ENCODE data around the gene PIGR.

Gene PIGR

DNA sequence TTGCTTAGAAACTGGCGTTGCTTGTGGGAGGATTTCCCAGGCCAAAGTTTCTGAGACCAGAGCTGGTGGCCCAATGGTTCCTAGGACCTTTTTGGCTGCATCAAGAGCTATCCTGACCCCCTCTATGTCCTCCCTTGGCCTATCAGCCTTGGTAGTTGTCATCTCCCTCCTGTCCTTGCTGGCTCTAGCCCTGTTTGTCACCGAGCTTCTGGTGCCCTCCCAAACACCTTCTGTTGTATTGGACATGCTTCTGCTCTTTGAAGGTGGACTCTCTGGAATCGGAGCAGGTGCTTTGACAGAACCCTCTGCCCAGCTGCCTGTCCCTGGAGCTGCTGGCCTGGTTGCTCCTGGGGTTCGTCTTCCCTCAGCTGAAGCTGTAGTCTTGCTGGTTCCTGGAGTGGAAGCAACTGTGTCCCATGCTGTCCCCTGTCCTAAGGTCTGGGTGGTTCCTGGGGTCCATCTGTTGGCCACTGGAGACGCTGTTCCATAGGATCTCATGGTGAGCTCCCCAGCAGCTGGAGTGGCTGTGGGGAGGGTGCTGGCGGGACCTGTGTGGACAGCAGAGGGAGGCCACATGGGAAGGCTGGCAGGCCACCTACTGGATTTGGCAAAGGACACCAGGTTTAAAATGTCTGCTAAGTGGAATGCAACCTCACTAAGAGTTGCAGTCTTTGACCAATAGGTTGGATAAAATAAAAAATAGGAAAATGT, 14.6 kb upstream of the PIGR start:
- DNase-seq (ENCODE audit: low read depth in 2 of 2), result no peak

DNA sequence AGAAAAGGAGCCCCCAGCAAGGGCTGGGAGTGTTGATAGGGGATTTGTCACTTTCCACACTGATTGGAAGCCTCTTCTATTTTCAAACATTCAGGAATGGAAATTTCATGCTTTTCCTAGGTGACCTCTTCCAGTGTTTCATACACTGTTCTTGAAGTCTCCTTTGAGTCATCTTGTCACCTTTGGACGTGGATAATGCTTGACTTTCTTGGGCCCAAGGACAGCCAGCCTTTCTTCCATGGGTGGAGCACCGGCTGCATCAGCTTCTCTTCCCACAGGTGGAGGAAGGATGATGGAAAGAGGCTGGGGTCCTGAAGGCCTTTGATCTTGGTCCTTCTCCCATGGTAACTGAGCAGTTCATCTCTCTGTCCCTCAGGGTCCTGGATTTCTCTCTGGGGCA, 11.9 kb upstream of the PIGR start:
- no peak for DNase-seq (ENCODE audit: low read depth in 2 of 2)

DNA sequence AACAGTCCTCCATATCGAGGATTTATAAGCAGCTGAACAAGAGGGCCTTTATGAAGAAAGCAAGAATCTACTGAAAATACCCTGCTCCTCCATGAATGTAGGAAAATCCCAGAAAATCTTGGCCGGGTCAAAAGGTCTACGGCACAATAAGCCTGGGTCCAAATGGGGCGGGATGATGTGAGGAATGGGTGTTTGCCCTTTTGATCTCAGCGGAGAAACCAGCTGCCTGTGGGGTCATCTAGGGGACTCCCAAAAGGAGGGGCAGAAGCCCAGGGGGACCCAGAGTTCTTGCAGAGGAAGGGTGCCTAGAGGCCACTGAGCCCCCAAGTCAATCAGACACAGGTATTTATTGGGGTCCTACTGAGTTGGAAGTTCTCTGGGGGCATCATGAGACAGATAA, 11.4 kb upstream of the PIGR start:
- DNase-seq (ENCODE audit: low read depth in 2 of 2), result no peak

DNA sequence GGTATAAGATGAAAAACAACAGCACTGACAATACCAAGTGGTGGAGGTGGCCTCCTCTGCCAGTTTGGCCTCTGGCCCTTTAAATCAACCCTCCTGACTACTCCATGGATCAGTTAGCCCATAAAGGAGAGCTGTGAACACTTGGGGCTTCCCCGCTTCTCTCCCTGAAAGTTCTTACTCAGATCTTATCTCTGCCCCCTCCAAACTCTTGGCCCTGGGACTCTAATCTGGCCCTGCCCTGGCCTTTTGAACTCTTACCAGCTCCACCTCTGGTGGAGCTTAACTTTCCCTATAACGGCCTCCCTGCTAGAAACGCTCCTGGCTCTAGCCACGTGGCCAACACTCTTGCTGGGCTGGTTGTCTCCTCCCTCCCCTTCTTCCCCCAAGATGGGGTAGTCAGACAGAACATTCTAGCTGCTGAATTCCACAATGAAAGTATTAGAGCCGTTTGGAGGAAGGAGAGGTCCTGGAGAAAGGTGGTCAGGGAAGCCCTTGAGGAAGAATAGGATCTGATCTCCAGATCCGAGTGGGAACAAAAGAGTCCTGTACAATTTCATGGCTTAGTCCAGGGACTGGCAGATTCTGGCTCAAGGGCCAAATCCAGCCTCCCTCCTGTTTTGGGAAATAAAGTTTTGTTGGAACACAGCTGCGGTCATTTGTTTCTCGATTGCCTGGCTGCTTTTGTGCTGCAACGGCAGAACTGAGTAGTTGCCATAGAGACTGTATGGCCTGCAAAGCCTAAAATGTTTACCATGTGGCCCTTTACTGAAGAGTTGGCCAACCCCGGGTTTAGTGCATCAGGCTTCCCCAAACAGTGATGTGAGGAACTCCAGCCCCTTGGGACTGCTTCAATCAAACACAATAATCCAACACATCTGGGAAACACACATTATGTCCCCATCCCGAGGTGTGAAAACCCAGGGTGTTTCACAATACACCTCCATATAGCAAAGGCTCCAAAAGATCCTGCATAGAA, 9.5 kb upstream of the PIGR start:
- DNase-seq (ENCODE audit: low read depth in 2 of 2), result no peak

DNA sequence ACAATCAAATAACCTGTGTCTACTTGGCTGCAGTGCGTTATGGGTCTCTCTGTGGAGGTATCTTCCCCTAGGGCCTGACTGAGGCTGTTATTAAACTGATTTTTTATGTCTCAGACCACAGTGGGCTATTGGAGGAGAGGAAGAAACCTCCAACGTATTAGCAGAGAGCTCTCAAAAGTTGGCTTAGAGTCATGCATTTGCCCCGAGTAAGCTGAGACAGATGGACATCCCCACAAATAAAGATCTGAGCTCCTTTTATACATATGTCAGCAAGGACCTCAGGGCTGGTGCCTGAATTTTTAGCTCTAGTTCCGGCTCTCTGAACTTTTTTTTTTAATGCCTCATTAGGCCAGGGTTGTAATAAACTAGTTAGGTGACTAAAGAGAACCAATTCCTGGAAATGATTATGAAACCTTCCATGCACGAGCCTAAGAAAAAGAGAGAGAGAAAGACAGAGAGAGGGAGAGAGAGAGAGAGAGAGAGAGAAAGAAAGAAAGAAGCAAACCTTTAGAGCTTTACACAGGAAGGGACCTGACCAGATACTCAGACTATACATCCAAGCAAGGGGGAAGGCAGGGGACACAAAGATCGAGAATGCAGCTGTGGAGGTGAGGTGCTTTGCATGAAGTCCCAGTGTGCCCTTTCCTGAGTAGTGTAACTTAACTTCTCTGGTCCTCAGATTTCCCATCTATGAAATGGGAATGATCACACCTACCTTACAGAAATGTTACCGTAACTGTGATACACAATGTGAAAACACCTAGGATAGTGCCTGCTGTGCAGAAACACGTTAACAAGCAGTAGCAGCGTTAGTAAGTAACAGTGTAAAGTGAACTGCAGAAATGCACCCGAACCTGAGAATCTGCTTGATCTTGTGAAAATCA, 8.4 kb upstream of the PIGR start:
- DNase-seq (ENCODE audit: low read depth in 2 of 2), result no peak

DNA sequence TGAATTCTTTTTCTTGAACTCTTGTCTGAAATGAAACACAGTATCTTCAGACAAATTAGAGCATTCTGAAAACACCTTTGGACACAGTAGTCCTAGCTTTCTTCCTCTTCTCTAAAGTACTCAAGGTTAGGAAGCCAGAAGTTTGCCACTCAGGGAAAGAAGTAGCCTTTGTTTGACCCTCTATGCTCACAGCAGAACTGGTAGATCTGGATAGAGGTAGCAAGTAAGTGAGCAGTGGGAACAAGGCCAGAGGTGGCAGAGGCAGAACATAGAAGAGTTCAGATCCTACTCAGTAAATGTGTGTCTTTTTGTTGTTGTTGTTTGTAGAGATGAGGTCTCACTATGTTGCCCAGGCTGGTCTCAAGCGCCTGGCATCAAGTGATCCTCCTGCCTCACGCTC, 7.4 kb upstream of the PIGR start:
- DNase-seq (ENCODE audit: low read depth in 2 of 2), result no peak

DNA sequence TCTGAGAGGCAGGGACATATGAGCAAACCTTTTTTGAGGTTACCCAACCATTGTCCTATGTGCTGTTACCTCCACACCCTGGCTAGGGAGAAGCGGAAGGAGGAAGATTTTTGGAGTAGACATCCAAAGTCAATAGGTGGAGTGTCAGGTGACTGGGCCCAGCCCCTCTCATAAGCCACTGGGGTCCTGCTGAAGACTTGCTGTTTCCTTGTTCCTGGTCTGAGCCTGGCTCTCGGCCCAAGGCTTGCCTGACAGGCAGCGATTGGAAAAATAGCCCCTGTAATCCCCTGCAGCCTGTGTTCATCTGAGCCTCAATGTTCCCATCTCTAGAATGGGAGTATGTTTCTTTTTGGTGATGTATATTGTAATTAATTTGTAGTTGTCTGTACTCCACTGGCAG, 6.9 kb upstream of the PIGR start:
- no peak for DNase-seq (ENCODE audit: low read depth in 2 of 2)

DNA sequence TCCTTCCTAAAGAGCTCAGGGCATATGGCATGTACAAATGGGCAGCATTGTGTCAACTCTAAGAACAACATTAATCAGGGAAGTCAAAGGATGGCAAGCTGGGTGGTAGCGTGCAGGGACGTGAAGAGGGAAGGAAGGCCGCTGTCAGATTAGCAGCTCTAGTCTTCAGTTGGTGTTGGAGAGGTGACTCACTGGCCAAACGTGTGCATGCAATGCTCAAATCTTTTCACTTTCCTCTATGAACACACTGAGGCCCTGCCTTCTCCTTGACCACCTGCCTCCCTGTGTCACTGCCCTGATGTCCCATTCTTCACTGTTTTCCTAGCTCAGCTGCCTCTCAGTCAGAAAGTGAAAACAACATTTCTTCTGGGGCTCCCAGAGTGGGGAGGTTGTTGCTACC, 5.9 kb upstream of the PIGR start:
- DNase-seq (ENCODE audit: low read depth in 2 of 2), result no peak

DNA sequence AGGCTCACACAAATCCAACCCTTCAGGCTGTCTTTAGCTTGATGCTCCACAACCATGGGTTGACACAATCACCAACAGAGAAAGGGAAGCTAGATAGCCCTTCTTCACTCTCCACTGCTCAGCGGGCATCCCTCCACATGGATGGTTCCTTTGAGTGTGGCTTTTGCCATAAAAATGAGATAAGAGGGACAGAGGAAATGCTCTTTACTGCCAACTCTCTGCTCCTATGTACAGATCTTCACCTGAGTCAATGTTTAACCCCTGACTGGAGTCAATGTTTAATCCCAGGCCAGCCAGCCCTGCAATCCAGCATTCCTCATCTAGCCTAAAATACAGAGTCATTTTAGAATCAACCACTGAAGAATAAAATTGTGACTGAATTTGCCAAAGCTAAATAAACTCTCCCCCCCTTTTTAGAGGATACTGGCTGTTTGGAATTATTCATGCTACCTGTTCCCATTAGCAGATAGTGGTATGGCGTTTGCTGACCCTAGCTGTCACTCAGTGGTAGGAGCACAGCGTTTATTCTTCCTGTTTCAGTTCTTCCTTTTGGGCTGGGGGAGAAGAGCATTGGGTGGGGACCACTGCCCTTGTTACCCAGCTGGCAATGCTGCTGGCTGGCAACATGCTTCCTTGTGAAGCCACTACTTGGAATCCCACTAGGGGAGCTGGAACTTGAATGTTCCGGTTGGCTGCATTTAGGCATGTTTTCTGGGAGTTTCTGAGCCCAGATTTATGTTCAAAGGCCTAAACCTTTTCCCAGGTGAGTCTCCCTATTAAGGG, 5.2 kb upstream of the PIGR start:
- DNase-seq (ENCODE audit: low read depth in 2 of 2), result no peak

DNA sequence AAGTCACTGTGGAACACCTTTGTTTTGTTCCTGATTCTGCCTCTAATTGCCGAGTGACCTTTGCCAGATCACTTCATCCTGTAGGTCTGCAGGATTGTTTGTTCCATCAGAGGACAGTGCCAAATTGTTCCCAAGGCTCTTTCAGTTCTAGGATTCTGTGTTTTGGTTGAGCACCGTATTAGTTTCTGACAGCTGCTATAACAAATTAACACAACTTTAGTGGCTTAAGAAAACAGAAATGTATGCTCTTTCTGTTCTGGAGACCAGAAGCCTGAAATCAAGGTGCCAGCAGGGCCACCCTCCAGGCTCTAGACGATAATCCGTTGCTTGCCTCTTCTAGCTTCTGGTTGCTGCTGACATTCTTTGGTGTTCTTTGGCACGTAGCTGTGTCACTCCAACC, 3.4 kb upstream of the PIGR start:
- DNase-seq (ENCODE audit: low read depth in 2 of 2), result no peak

DNA sequence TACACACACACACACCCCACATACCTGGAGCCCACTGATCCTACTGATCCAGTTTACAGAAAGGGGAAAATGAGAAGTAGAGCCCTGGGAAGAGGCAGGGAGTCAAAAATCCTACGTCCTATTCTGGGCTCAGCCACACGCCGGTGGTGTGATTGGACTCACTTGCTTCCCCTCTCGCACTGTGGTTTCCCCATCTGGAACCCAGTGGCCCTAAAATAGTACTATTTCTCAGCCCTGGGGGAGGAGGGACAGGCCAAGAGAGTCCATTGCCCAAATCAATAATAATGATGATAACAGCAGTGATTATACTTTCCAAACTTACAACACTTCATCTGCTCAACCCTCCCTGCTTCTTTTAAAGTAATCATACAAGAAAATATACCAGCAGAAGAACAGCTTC, 2.9 kb upstream of the PIGR start:
- DNase-seq (ENCODE audit: low read depth in 2 of 2), result no peak

DNA sequence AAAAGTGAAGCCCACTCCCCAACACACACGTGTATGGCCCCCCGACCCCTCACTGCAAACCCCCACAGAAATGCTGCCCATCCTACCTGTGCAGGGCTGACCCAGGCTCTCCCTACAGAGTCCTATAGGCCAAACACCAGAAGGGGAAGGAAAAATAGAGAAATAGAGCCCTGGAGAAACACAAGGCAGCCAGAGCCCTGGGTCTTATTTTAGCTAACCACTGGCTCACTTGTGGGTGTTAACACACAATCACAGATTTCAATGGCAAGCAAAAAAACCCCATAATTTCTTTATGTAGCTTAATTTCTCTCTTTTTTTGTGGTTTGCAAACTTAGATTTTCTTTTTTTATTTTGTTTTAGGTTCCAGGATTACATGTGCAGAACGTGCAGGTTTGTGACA, 989 bp upstream of the PIGR start:
- no peak for DNase-seq (ENCODE audit: low read depth in 2 of 2)

DNA sequence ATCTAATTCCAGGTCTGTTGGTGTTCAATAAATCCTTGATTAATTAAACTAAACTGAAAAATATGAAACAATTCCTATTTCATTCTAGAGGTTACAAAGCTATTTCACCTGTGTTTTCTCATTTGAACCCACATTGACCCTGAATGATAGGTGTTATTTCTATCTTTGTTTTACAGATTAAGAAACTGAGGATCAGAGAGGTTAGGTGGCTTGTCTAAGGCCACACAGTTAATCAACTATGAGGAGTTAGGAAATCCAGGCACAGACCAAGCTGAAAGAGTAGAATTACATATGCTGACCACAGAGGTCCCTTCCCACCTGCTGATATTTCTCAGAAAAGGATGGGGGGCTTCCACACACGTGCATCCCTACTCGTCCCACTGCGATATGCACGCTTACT, 487 bp downstream of the PIGR start:
- DNase-seq (ENCODE audit: low read depth in 2 of 2), result no peak

DNA sequence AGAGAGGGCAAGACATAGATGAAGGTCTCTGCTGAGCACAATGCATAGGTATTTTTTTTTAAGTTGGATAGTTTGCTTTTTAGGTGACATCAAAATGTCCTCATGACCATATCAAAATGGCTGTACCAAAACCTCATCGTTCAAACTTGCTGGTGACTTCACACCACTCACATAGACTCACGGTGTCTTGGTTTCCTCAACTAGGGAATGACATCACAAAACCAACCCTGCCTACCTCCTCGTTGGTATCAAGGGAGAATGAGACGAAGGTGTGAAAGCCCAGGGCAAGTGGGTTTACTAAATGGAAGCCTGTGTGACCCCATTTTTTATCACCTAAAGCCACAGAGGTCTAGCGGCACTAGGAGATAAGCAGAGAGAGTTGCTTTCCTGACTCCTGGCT, 1.6 kb downstream of the PIGR start:
- DNase-seq (ENCODE audit: low read depth in 2 of 2), result no peak

DNA sequence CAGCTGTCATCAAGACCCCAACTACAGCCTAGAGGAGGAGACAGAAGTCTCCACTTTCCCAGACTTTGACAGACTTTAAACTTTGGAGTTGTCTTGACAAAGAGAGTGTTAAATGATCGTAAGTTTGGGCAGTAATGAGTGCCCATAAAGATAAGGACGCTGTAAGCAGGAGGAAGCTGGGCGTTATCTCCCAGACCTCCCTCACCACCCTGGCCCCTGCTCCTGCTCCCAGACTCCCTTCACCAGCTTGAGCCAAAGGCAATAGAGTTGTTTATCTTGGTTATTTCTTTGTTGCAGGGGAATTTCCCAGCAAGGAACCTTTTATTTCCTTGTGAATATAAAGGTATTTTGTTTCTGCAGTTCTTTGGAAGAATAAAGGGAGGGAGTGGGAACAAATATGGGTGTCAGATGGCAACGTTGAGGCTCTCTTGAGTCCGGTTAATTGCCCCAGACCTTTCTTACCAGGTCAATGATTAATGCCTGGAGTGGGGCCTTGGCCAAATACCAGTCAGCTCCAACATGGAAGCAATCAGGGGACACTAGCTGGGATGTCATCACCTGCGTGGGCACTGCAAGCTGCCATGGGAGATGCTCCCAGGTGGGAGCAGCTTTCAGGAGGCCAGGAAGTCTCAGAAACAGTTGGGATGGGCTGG, 4.4 kb downstream of the PIGR start:
- DNase-seq (ENCODE audit: low read depth in 2 of 2), result no peak

DNA sequence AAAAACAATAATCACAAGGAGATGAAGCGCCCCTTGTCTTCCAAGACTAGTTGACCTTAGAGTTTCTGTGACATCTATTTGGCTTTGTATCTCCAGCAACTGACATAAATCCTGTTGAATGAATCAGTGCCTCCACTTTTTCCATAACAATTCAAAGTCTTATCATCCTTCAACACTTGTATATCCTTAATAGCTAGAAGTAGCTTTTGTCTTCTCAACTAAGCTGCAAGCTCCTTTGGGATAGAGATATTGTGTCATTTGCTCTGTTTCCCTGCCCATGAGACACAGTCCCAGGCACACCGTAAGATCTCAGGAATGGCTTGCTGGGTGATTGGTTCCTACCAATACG, 5.7 kb downstream of the PIGR start:
- DNase-seq (ENCODE audit: low read depth in 2 of 2), result no peak

DNA sequence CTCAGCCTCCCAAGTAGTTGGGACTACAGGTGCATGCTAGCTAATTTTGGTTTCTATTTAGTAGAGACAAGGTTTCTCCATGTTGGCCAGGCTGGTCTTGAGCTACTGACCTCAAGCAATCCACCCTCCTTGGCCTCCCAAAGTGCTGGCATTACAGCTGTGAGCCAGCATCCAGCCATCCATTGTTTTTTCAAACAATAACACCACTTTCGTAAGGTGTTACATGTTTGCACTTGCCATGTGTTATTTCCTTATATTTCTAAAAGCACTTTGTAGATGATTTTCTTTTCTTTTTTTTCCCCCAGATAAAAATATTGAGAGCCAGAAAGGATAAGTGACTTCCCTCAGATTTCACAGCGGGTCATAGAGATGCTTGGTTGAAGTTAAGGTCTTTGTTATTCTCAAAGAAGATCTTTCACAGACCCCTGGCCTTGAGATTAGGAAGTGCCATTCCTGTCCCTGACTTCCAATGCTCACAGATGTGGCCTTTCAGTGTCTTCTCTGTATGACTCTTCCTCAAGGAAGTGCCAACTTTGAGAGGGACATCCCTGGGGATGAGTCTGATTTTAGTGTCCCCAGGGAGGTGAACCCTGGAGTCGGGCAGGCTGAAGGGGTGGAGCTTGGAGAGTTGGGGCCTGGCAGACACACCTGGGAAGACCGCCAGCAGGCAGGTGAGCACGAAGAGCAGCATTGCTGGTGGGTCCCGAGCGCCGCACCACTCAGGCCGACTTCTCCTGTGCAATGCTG, 6.3 kb downstream of the PIGR start:
- DNase-seq (ENCODE audit: low read depth in 2 of 2), result no peak

DNA sequence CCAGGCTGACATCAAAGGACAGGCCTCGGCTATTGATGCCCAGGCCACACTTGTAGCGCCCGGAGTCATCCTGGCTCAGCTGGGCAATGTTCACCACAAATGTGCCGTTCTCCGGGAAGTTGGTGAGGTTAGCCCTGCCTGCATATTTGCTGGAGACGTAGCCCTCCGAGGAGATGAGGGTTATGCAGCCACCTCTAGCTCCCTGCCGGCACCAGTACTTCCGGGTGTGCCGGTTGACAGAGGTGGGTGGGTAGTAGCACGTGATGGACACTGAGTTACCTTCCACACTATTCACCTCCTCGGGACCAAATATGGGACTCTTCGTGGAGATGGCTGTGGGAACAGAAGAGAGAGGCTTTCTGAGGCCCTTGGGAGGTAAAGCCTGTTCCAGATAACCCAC, 7.1 kb downstream of the PIGR start:
- no peak for DNase-seq (ENCODE audit: low read depth in 2 of 2)

DNA sequence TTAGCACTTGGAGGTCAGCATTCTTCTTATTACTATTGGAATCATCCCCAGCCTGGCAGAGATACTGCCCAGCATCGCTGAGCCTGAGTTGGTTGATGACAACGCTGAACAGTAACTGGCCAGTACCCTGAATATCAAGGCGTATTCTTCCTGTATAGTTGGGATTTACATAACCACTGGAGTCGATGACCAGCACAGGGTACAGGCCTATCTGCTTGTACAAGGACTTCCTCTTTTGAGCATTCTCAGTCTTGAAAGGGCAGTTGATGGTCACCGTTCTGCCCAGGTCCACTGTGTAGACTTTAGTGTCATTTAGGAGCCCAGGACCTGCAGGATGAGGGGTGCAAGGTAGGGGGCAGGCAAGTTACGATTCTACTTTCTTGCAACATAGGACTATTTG, 8.8 kb downstream of the PIGR start:
- no peak for DNase-seq (ENCODE audit: low read depth in 2 of 2)

DNA sequence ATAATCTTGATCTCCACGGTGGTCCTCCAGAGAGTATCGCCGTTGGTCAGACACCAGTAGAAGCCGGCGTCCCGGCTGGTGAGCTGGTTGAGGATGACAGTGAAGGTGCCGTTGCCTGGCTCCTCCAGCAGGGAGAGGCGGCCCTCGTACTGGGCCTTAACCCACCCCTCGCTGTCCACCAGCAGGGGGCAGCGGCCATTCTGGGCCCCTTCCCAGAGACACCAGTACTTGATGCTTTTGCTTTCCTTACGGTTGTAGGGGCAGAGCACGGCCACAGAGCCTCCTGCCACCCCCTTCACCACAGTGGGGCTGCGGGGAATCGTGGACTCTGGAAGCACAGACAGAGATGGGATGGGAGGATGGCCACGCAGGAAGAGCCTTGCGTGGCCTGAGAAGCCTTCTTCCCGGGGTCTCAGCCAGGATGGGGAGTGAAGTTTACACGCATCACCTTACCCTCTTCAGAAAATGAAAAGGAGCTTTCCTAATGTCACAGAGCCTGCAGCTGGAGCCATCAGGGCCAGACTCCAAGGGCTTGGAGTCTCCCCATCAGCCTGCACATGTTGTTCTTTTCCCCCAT, 10.7 kb downstream of the PIGR start:
- peak in 1 of 2 experiments; percentile 48 for DNase-seq (ENCODE audit: low read depth in 2 of 2)

Data from stimulated activated CD4-positive, alpha-beta T cell treated with anti-CD3 and anti-CD28 coated beads, Interleukin-12 subunit alpha, Interleukin-12 subunit beta, amount 100 ng/mL, for 24 hours (primary cell).